HepG2 (cell line): ENCODE data around the gene CAMKMT. TPM values are rescaled to one million over a fixed set of nuclear protein-coding genes. Genes with fewer than 3 reads are reported as not detected.

Experiments used
- ATAC-seq: fragments of 200-7000 bp; cut with Tn5 transposase; 3 replicates; pipeline ENCODE4 v1.9.1; 2020; ENCODE audit warnings: mild to moderate bottlenecking, moderate library complexity
- BruUV-seq: library from RNA; stranded (reverse); fragments of 400-500 nt; replicated peaks from 2 replicates; lab custom pipeline; 2021; lab: Mats Ljungman, UMichigan
- CTCF ChIA-PET: fragments of 300-600 bp; formaldehyde crosslinking; extraction: SDS; loops from one replicate; lab custom pipeline; 2021; ENCODE audit warnings: low total read pairs, inconsistent platforms, low intra/inter-chr PET ratio; lab: Yijun Ruan, JAX
- POLR2A ChIA-PET: fragments of 350-600 bp; sonication (Branson Sonifier 250); formaldehyde crosslinking; loops from one replicate; lab custom pipeline; 2020; ENCODE audit warnings: antibody characterized with exemption, inconsistent platforms; lab: Yijun Ruan, JAX
- DNase-seq: peaks from one replicate; pipeline ENCODE4 v3.0.0-alpha.2; 2015; ENCODE audit warnings: low spot score
- FAIRE-seq: peaks from 3 replicates; lab custom pipeline; 2011; peaks lifted over from hg19 to GRCh38; lab: Jason Lieb, UNC
- H2AFZ ChIP-seq: one replicate; pipeline ENCODE4 v1.6.1; 2011; ENCODE audit warnings: low read length, inconsistent platforms
- H3K27ac ChIP-seq: fragments of 300-600 bp; 3 replicates; pipeline ENCODE4 v1.8.0; 2011; ENCODE audit warnings: mixed run types, mild to moderate bottlenecking, mixed read lengths, low read length, inconsistent platforms; ENCODE audit not compliant: insufficient read depth; ENCODE audit errors: extremely low read length
- H3K27me3 ChIP-seq, 2 experiments: fragments of 200-600 bp in 1 of 2; 2 replicates in 1 of 2; 3 replicates in 1 of 2; pipeline versions ENCODE4 v1.6.0 to v1.8.0; 2011; ENCODE audit warnings: low read length in 2 of 2, mild to moderate bottlenecking in 2 of 2, moderate library complexity in 2 of 2, inconsistent platforms in 1 of 2; ENCODE audit not compliant: insufficient read depth in 2 of 2, control insufficient read depth in 1 of 2
- H3K36me3 ChIP-seq, 2 experiments: fragments of 200-600 bp in 1 of 2; replicated peaks in 1 of 2; 2 replicates in 1 of 2; 3 replicates in 1 of 2; pipeline versions ENCODE4 v1.5.1 to v1.8.0; 2011; ENCODE audit warnings: low read length in 2 of 2, inconsistent platforms in 1 of 2; ENCODE audit not compliant: insufficient read depth in 2 of 2, control insufficient read depth in 1 of 2
- H3K4me1 ChIP-seq: 2 replicates; pipeline ENCODE4 v1.5.1; 2012; ENCODE audit warnings: low read length, inconsistent platforms; ENCODE audit not compliant: insufficient read depth
- H3K4me2 ChIP-seq: 2 replicates; pipeline ENCODE4 v1.6.0; 2011; ENCODE audit warnings: low read depth, low read length, inconsistent platforms
- H3K4me3 ChIP-seq, 3 experiments: fragments of 200-600 bp in 1 of 3; sonication (generic), shearing (Covaris generic) in 1 of 3; replicated peaks in 1 of 3; 2 replicates each; pipeline ENCODE4 v1.5.1; 2011 to 2016; ENCODE audit warnings: low read length in 3 of 3, inconsistent platforms in 2 of 3, low read depth in 2 of 3, mild to moderate bottlenecking in 2 of 3, control low read depth in 1 of 3, mixed read lengths in 1 of 3; ENCODE audit not compliant: insufficient read depth in 1 of 3
- H3K79me2 ChIP-seq: one replicate; pipeline ENCODE4 v1.6.1; 2011; ENCODE audit warnings: low read length, inconsistent platforms; ENCODE audit not compliant: insufficient read depth
- H3K9ac ChIP-seq: 2 replicates; pipeline ENCODE4 v1.6.0; 2011; ENCODE audit warnings: mild to moderate bottlenecking, low read depth, low read length, inconsistent platforms; ENCODE audit not compliant: insufficient read depth
- H3K9me3 ChIP-seq: 2 replicates; pipeline ENCODE4 v1.5.1; 2012; ENCODE audit warnings: mild to moderate bottlenecking, low read length
- H4K20me1 ChIP-seq: 2 replicates; pipeline ENCODE4 v1.6.0; 2011; ENCODE audit warnings: inconsistent platforms, mild to moderate bottlenecking, low read length, moderate library complexity; ENCODE audit not compliant: insufficient read depth
- AGO2 ChIP-seq: fragments of 200-400 bp; formaldehyde crosslinking; optimal IDR thresholded peaks from 2 replicates; pipeline ENCODE3; 2017; ENCODE audit warnings: mild to moderate bottlenecking, low read depth, low read length, moderate library complexity
- ARHGAP35 ChIP-seq: sonication (generic); formaldehyde crosslinking; IDR thresholded peaks from 2 replicates; pipeline ENCODE4 v1.9.0; 2022; ENCODE audit warnings: mild to moderate bottlenecking, inconsistent platforms, moderate library complexity, missing genetic modification reagents, borderline replicate concordance
- ARID2 ChIP-seq: sonication (generic); formaldehyde crosslinking; IDR thresholded peaks from 2 replicates; pipeline ENCODE4 v1.8.1; 2022; ENCODE audit warnings: mild to moderate bottlenecking, missing genetic modification reagents, borderline replicate concordance
- CHCHD3 ChIP-seq: sonication (generic); formaldehyde crosslinking; IDR thresholded peaks from 2 replicates; pipeline ENCODE4 v1.8.0; 2022; ENCODE audit warnings: mild to moderate bottlenecking, missing genetic modification reagents, moderate library complexity
- GATAD2A ChIP-seq: IDR thresholded peaks from 2 replicates; pipeline ENCODE4 v1.6.1; 2016
- IKZF4 ChIP-seq: sonication (generic); formaldehyde crosslinking; IDR thresholded peaks from 2 replicates; pipeline ENCODE4 v1.5.1; 2020; ENCODE audit warnings: borderline replicate concordance, mild to moderate bottlenecking, low read depth, missing genetic modification reagents; ENCODE audit errors: not compliant biosample characterization
- MLXIP ChIP-seq: sonication (generic); formaldehyde crosslinking; IDR thresholded peaks from 2 replicates; pipeline ENCODE4 v1.9.0; 2021; ENCODE audit warnings: missing genetic modification reagents, borderline replicate concordance
- STAT5B ChIP-seq: sonication (generic); formaldehyde crosslinking; IDR thresholded peaks from 2 replicates; pipeline ENCODE4 v1.4.0; 2020; ENCODE audit warnings: missing genetic modification reagents
- TEAD3 ChIP-seq: optimal IDR thresholded peaks from 2 replicates; pipeline ENCODE3; 2016; ENCODE audit warnings: borderline replicate concordance
- ZBTB25 ChIP-seq: IDR thresholded peaks from 2 replicates; pipeline ENCODE4 v1.6.1; 2018; ENCODE audit warnings: missing genetic modification reagents
- ZNF652 ChIP-seq: IDR thresholded peaks from 2 replicates; pipeline ENCODE4 v1.6.1; 2016; ENCODE audit warnings: low read depth, borderline replicate concordance
- ZNF710 ChIP-seq: sonication (generic); formaldehyde crosslinking; IDR thresholded peaks from 2 replicates; pipeline ENCODE4 v1.5.0; 2020; ENCODE audit warnings: mild to moderate bottlenecking, missing genetic modification reagents, borderline replicate concordance
- WGBS: methylation state at CpG from one replicate; pipeline ENCODE4 v1.1.6; 2017; ENCODE audit warnings: low lambda C conversion rate; 5-methylcytosine and 5-hydroxymethylcytosine counted together
- in situ Hi-C: cut with HindIII; loops from 2 replicates; pipeline ENCODE4 v1.10.0; 2017; ENCODE audit warnings: low pct_unique_long_range_greater_than_20kb; ENCODE audit not compliant: extremely low pct_ligation_motif_present
- intact Hi-C: fragments of 100-400 bp; cut with micrococcal nuclease; formaldehyde crosslinking; loops from one replicate; pipeline ENCODE4 v1.10.0; 2022; ENCODE audit not compliant: unreplicated experiment
- polyA plus RNA-seq, 8 experiments: library from polyadenylated mRNA; depleted of rRNA in 3 of 8; stranded (reverse) in 7 of 8; unstranded in 1 of 8; fragments of >200 nt; fragmentation: Illumina TruSeq in 4 of 8; extraction: Trizol in 4 of 8; gene quantifications; 2 replicates each; pipeline versions ENCODE4 v1.2.1 to v1.2.3, GENCODE V29; 2011 to 2016; ENCODE audit warnings: low read depth in 4 of 8, missing spikeins in 1 of 8, mixed read lengths in 1 of 8; ENCODE audit not compliant: insufficient read depth in 1 of 8
- total RNA-seq, 5 experiments: library from RNA; depleted of rRNA; stranded (reverse); fragments of >200 nt; fragmentation: Illumina TruSeq; extraction: Trizol; gene quantifications; 2 replicates each; pipeline ENCODE4 v1.2.3, GENCODE V29; 2016; ENCODE audit warnings: low read depth in 1 of 5
- TF ChIP-seq, protein P1 (sequence below): sonication (generic); formaldehyde crosslinking; conservative IDR thresholded peaks from 2 replicates; pipeline ENCODE4 v1.4.0; 2020; ENCODE audit warnings: missing genetic modification reagents
- TF ChIP-seq, protein P2 (sequence below): sonication (generic); formaldehyde crosslinking; IDR thresholded peaks from 2 replicates; pipeline ENCODE4 v1.5.1; 2020; ENCODE audit warnings: missing genetic modification reagents, mild to moderate bottlenecking, borderline replicate concordance
- TF ChIP-seq, protein P3 (sequence below): sonication (generic); formaldehyde crosslinking; IDR thresholded peaks from 2 replicates; pipeline ENCODE4 v1.4.0; 2020; ENCODE audit warnings: missing genetic modification reagents

Gene CAMKMT
- total and polyA plus RNA-seq, 2 of the 13 experiments (the other 11 are each of a cell fraction or from before 2014, with no cell fraction given) = 6.9 to 20.8 TPM

GRCh38 chr2:44570271-44570670, 208.5 kb downstream of the CAMKMT start:
- Histone ChIP-seq H2AFZ (no peak overlapping the region), H3K36me3 (no peaks in the 10 kb centered on the region), H3K27ac (no peak overlapping the region), H3K4me3 (no peak overlapping the region), H3K9ac (no peak overlapping the region), H3K4me1 (peaks cover 14% of the 10 kb centered on the region), H3K27me3 (no peaks in the 10 kb centered on the region), H3K79me2 (no peaks in the 10 kb centered on the region), H3K9me3 (no peaks in the 10 kb centered on the region), H4K20me1 (no peaks in the 10 kb centered on the region), H3K4me2 (no peak overlapping the region)
- no peak for ATAC-seq
- no peak for TF ChIP-seq ARID2 (CRISPR knock-in tag)
- no peak for TF ChIP-seq CHCHD3 (CRISPR knock-in tag)
- TF ChIP-seq ARHGAP35 (CRISPR knock-in tag) = no peak
- no peak for TF ChIP-seq ZBTB25 (CRISPR knock-in tag)
- TF ChIP-seq IKZF4 = no peak
- no peak for TF ChIP-seq AGO2
- TF ChIP-seq MLXIP (CRISPR knock-in tag) = no peak
- no peak for TF ChIP-seq ZNF652 (CRISPR knock-in tag)
- TF ChIP-seq GATAD2A = no peak
- TF ChIP-seq, protein P1, sequence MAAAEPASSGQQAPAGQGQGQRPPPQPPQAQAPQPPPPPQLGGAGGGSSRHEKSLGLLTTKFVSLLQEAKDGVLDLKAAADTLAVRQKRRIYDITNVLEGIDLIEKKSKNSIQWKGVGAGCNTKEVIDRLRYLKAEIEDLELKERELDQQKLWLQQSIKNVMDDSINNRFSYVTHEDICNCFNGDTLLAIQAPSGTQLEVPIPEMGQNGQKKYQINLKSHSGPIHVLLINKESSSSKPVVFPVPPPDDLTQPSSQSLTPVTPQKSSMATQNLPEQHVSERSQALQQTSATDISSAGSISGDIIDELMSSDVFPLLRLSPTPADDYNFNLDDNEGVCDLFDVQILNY (CRISPR knock-in tag) = no peak
- no peak for TF ChIP-seq TEAD3 (CRISPR knock-in tag)
- no peak for TF ChIP-seq STAT5B (CRISPR knock-in tag)
- TF ChIP-seq, protein P2, sequence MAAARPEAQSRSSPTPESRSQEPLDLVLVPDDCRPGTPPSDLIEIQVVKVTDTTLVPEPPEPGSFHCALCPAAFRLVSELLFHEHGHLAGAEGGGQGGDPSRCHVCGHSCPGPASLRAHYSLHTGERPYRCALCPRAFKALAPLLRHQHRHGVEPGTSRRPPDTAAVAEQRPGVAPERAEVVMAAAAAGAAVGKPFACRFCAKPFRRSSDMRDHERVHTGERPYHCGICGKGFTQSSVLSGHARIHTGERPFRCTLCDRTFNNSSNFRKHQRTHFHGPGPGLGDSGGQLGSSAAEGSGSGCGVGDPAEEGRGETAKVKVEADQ = no peak
- TF ChIP-seq ZNF710 = no peak
- TF ChIP-seq, protein P3, sequence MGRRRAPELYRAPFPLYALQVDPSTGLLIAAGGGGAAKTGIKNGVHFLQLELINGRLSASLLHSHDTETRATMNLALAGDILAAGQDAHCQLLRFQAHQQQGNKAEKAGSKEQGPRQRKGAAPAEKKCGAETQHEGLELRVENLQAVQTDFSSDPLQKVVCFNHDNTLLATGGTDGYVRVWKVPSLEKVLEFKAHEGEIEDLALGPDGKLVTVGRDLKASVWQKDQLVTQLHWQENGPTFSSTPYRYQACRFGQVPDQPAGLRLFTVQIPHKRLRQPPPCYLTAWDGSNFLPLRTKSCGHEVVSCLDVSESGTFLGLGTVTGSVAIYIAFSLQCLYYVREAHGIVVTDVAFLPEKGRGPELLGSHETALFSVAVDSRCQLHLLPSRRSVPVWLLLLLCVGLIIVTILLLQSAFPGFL = no peak
- ChIA-PET POLR2A (no interaction called here), CTCF (no interaction called here)
- no peak for DNase-seq
- intact Hi-C loops = no loop called here
- in situ Hi-C loops = no loop called here
- FAIRE-seq = no peak
- no TSS peak for BruUV-seq
- 91% methylated on average over 2 of the region's 2 CpGs for WGBS
